Skeletal muscle cell (primary cell): ENCODE measurements around the gene ZBTB45.

Source experiments
- DNase-seq: peaks from one replicate; pipeline ENCODE4 v3.0.0-alpha.2; 2010; ENCODE audit warnings: low read depth
- H3K4me3 ChIP-seq: 2 replicates; pipeline ENCODE4 v1.5.1; 2011; ENCODE audit warnings: low read depth, mild to moderate bottlenecking, control low read depth, low read length, moderate library complexity

The ZBTB45 gene

GRCh38 chr19:58519355-58520256, at the start of gene ZBTB45:
Gene ZBTB45 (minus strand): TSS chr19:58519810. CDS start chr19:58517673, 2,137 bp downstream.
- peak within 1 kb of the TSS; percentile 84 for H3K4me3 ChIP-seq
- peak; percentile 87 for DNase-seq

- H3K4me3 ChIP-seq: no peak overlapping the region
- DNase-seq: no peak
Measured at GRCh38 chr19:58568453-58569130, 49.0 kb upstream of the ZBTB45 start.

- H3K4me3 ChIP-seq: no peak overlapping the region
- no peak for DNase-seq
Measured at GRCh38 chr19:58566989-58567388, 47.4 kb upstream of the ZBTB45 start.

GRCh38 chr19:58563823-58564222, 44.2 kb upstream of the ZBTB45 start:
- DNase-seq: no peak
- no peak overlapping the region for H3K4me3 ChIP-seq

GRCh38 chr19:58563034-58563573, 43.5 kb upstream of the ZBTB45 start:
- DNase-seq: no peak
- H3K4me3 ChIP-seq: peak overlapping the region; percentile 40

- no peak for DNase-seq
- H3K4me3 ChIP-seq: peak overlapping the region; percentile 40
Measured at GRCh38 chr19:58562122-58563033, 42.8 kb upstream of the ZBTB45 start.

GRCh38 chr19:58561373-58562121, 41.9 kb upstream of the ZBTB45 start:
- no peak for DNase-seq

GRCh38 chr19:58560921-58561320, 41.3 kb upstream of the ZBTB45 start:
- no peak for DNase-seq
- no peak overlapping the region for H3K4me3 ChIP-seq

More at GRCh38 chr19:58561373-58562121, 41.9 kb upstream of the ZBTB45 start:
- H3K4me3 ChIP-seq: peak overlapping the region; percentile 40

- H3K4me3 ChIP-seq: peak overlapping the region; percentile 58
- DNase-seq: no peak
Measured at GRCh38 chr19:58560007-58560887, 40.6 kb upstream of the ZBTB45 start.

GRCh38 chr19:58559275-58560006, 39.8 kb upstream of the ZBTB45 start:
- peak; percentile 75 for DNase-seq
- H3K4me3 ChIP-seq: peak overlapping the region; percentile 58

- DNase-seq: peak; percentile 92
- peak overlapping the region; percentile 58 for H3K4me3 ChIP-seq
Measured at GRCh38 chr19:58558623-58559274, 39.1 kb upstream of the ZBTB45 start.

GRCh38 chr19:58558066-58558622, 38.5 kb upstream of the ZBTB45 start, which contains the start of gene UBE2M:
Gene UBE2M (minus strand): TSS chr19:58558611. CDS start chr19:58558381, 230 bp downstream.
- no peak for DNase-seq
- peak within 1 kb of the TSS; percentile 58 for H3K4me3 ChIP-seq

- DNase-seq: no peak
- H3K4me3 ChIP-seq: peak overlapping the region; percentile 58
Measured at GRCh38 chr19:58557221-58558065, 37.8 kb upstream of the ZBTB45 start.

GRCh38 chr19:58556622-58557220, 37.1 kb upstream of the ZBTB45 start:
- peak overlapping the region; percentile 58 for H3K4me3 ChIP-seq
- DNase-seq: no peak
